ENCODE results near the gene CCL4L2. TPM values are rescaled to one million over a fixed set of nuclear protein-coding genes. Genes with fewer than 3 reads are reported as not detected.
"Not testable (repeated sequence)": the region's sequence is repeated elsewhere in the genome, so short reads cannot be mapped to it uniquely, and the experiment has no call there.

The CCL4L2 gene
- total RNA-seq, 1 donor from 2014 or later: 2.6 TPM

DNA sequence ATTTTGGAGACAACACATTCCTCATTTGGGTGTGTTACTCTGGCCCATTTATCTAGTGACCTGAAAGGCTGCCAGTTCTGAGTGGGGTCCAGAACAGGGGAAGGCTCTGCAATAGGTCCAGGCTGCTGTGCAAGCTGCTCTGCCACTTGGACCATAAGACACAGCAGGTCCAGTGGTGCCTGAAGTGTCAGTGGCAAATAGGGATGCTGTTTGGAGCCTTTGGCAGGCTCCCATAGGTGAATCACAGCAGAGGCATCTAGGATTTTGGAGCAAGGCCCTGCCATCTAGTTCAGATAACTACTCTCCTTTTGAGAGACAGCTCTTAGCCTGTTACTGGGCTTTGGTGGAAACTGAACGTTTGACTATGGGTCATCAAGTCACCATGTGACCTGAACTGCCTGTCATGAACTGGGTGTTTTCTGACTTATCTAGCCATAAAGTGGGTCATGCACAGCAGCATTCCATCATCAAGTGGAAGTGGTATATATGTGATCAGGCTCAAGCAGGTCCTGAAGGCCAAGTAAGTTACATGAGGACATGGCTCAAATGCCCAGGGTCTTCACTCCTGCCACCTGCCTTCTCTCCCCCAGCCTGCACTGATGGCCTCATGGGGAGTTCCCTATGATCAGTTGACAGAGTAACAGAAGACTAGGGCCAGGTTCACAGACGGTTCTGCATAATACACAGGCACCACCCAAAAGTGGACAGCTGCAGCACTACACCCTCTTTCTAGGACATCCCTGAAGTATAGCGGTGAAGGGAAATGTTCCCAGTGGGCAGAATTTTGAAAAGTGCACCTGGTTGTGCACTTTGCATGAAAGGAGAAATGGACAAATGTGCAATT is 10.1 kb downstream of the CCL4L2 start:
- H3K4me3 ChIP-seq; intact Hi-C loops (cut with DNase I); H3K27ac ChIP-seq; H3K36me3 ChIP-seq; H3K27me3 ChIP-seq (ENCODE audit: low read depth); ATAC-seq; DNase-seq; H3K4me1 ChIP-seq; H3K9me3 ChIP-seq: not testable (repeated sequence)

GRCh38 chr17:36221581-36222100 is 10.8 kb downstream of the CCL4L2 start:
- H3K4me3 ChIP-seq; H3K27me3 ChIP-seq (ENCODE audit: low read depth); ATAC-seq; H3K36me3 ChIP-seq; H3K9me3 ChIP-seq; DNase-seq; H3K27ac ChIP-seq; H3K4me1 ChIP-seq; intact Hi-C loops (cut with DNase I): not testable (repeated sequence)

- ATAC-seq; H3K27ac ChIP-seq; H3K9me3 ChIP-seq; intact Hi-C loops (cut with DNase I); H3K4me3 ChIP-seq; H3K4me1 ChIP-seq; H3K27me3 ChIP-seq (ENCODE audit: low read depth); H3K36me3 ChIP-seq; DNase-seq: not testable (repeated sequence)
These were observed 12.1 kb downstream of the CCL4L2 start for GRCh38 chr17:36222967-36223366.

GRCh38 chr17:36229644-36230043 is 18.8 kb downstream of the CCL4L2 start:
- H3K36me3 ChIP-seq: not testable (repeated sequence)

GRCh38 chr17:36242046-36242445 is 31.2 kb downstream of the CCL4L2 start:
- H3K27me3 ChIP-seq (ENCODE audit: low read depth); H3K36me3 ChIP-seq; H3K9me3 ChIP-seq; ATAC-seq; H3K4me1 ChIP-seq; H3K27ac ChIP-seq; H3K4me3 ChIP-seq; intact Hi-C loops (cut with DNase I): not testable (repeated sequence)
- DNase-seq: peak; percentile 48

More at GRCh38 chr17:36229644-36230043, 18.8 kb downstream of the CCL4L2 start:
- ATAC-seq; H3K4me1 ChIP-seq; intact Hi-C loops (cut with DNase I); H3K9me3 ChIP-seq; DNase-seq; H3K4me3 ChIP-seq; H3K27me3 ChIP-seq (ENCODE audit: low read depth); H3K27ac ChIP-seq: not testable (repeated sequence)

Other genes starting within 250 kb of the CCL4L2 start
- 0.50 TPM for gene CCL16, start 229.6 kb upstream of the CCL4L2 start, total RNA-seq
- gene CCL14, start 224.3 kb upstream of the CCL4L2 start, total RNA-seq: 20.7 TPM
- 0.50 TPM for gene CCL15, start 209.5 kb upstream of the CCL4L2 start, total RNA-seq
- 5.1 TPM for gene CCL23, start 193.1 kb upstream of the CCL4L2 start, total RNA-seq
- 146 TPM for gene CCL18, start 146.8 kb upstream of the CCL4L2 start, total RNA-seq
- 8.5 TPM for gene CCL3, start 120.9 kb upstream of the CCL4L2 start, total RNA-seq
- gene CCL4, start 107.2 kb upstream of the CCL4L2 start, total RNA-seq: 11.9 TPM
- gene TBC1D3B, start 34.4 kb upstream of the CCL4L2 start, total RNA-seq: 11.1 TPM
- gene CCL3L1, start 14.3 kb upstream of the CCL4L2 start, total RNA-seq: 1.6 TPM
- 1.1 TPM for gene TBC1D3I, start 53.5 kb downstream of the CCL4L2 start, total RNA-seq
- gene TBC1D3G, start 112.8 kb downstream of the CCL4L2 start, total RNA-seq: not detected
- not detected for gene TBC1D3H, start 177.4 kb downstream of the CCL4L2 start, total RNA-seq